ENCODE data around the gene COMT. TPM values are rescaled to one million over a fixed set of nuclear protein-coding genes. Genes with fewer than 3 reads are reported as not detected.
A peak's percentile ranks its signal among the peaks of the same experiment; 100 is the strongest.

COMT gene
- total RNA-seq, 2 donors from 2014 or later = 26.6 to 27.8 TPM

DNA sequence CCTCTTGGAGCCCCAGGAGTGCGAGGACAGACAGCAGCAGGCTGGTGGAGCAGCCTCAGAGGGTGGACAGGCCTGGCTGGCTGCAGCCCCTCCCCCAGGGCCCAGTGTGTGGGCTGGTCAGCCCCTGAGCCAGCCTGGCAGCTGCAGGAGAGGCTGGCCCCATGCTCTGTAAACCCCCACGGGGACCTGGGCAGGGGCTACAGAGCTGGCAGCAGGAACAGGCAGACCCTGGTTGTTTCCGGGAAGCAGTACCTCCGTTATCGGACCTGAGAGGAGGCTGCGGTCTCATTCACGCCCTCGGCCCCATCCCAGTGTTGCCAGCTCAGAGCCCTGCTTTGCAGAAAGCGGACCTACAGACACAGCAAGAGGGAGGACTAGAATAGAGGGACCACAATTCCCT lies 38.5 kb upstream of the COMT start:
- H3K9me3 ChIP-seq (ENCODE audit: control insufficient read depth, low read length) = no peaks in the 10 kb centered on the region
- H3K36me3 ChIP-seq (ENCODE audit: control insufficient read depth, insufficient read depth, low read length) = no peaks in the 10 kb centered on the region
- Mint-ChIP-seq H3K36me3 (ENCODE audit: low read depth) (peaks cover 2% of the 10 kb centered on the region), H3K4me1 (peaks cover 11% of the 10 kb centered on the region), H3K27ac (no peak overlapping the region), H3K4me3 (no peak overlapping the region), H3K27me3 (ENCODE audit: insufficient read depth) (no peaks in the 10 kb centered on the region), H3K9me3 (no peaks in the 10 kb centered on the region)
- DNase-seq = peak; percentile 69
- H3K9ac ChIP-seq (ENCODE audit: extremely low read depth, low read length, poor library complexity, severe bottlenecking) = no peak overlapping the region
- no peak overlapping the region for H3K4me3 ChIP-seq (ENCODE audit: low read length)
- 63 to 84% methylated on average over 9 of the region's 9 CpGs for WGBS, 2 experiments (ENCODE audit: insufficient coverage in 1 of 2, insufficient read length in 1 of 2)
- peak overlapping the region; percentile 70 for H3K27ac ChIP-seq (ENCODE audit: low read depth, low read length)
- H3K27me3 ChIP-seq (ENCODE audit: control insufficient read depth, insufficient read depth, low read length, poor library complexity, severe bottlenecking) = no peaks in the 10 kb centered on the region
- TF ChIP-seq, protein P1, sequence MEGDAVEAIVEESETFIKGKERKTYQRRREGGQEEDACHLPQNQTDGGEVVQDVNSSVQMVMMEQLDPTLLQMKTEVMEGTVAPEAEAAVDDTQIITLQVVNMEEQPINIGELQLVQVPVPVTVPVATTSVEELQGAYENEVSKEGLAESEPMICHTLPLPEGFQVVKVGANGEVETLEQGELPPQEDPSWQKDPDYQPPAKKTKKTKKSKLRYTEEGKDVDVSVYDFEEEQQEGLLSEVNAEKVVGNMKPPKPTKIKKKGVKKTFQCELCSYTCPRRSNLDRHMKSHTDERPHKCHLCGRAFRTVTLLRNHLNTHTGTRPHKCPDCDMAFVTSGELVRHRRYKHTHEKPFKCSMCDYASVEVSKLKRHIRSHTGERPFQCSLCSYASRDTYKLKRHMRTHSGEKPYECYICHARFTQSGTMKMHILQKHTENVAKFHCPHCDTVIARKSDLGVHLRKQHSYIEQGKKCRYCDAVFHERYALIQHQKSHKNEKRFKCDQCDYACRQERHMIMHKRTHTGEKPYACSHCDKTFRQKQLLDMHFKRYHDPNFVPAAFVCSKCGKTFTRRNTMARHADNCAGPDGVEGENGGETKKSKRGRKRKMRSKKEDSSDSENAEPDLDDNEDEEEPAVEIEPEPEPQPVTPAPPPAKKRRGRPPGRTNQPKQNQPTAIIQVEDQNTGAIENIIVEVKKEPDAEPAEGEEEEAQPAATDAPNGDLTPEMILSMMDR (conservative IDR thresholded peaks at IDR 0.05) = no peak
- H3K4me1 ChIP-seq (ENCODE audit: control insufficient read depth, insufficient read depth, low read length) = peaks cover 4% of the 10 kb centered on the region

- H3K36me3 ChIP-seq (ENCODE audit: control insufficient read depth, insufficient read depth, low read length) = no peaks in the 10 kb centered on the region
- TF ChIP-seq, protein P1 (conservative IDR thresholded peaks at IDR 0.05) = no peak
- WGBS, 2 experiments (ENCODE audit: insufficient coverage in 1 of 2, insufficient read length in 1 of 2) = 70 to 79% methylated on average over 4 to 12 of the region's 12 CpGs
- H3K9me3 ChIP-seq (ENCODE audit: control insufficient read depth, low read length) = no peaks in the 10 kb centered on the region
- H3K4me1 ChIP-seq (ENCODE audit: control insufficient read depth, insufficient read depth, low read length) = peaks cover 4% of the 10 kb centered on the region
- H3K4me1 Mint-ChIP-seq = peaks cover 11% of the 10 kb centered on the region
- no peak overlapping the region for H3K4me3 Mint-ChIP-seq
- no peaks in the 10 kb centered on the region for H3K27me3 ChIP-seq (ENCODE audit: control insufficient read depth, insufficient read depth, low read length, poor library complexity, severe bottlenecking)
- peak; percentile 50 for DNase-seq
- peaks cover 2% of the 10 kb centered on the region for H3K36me3 Mint-ChIP-seq (ENCODE audit: low read depth)
- H3K9me3 Mint-ChIP-seq = no peaks in the 10 kb centered on the region
- no peak overlapping the region for H3K27ac Mint-ChIP-seq
- no peak overlapping the region for H3K9ac ChIP-seq (ENCODE audit: extremely low read depth, low read length, poor library complexity, severe bottlenecking)
- H3K27ac ChIP-seq (ENCODE audit: low read depth, low read length) = no peak overlapping the region
- H3K27me3 Mint-ChIP-seq (ENCODE audit: insufficient read depth) = no peaks in the 10 kb centered on the region
- no peak overlapping the region for H3K4me3 ChIP-seq (ENCODE audit: low read length)
Observed at GRCh38 chr22:19903513-19903912, 38.1 kb upstream of the COMT start.

GRCh38 chr22:19904174-19904856 lies 37.3 kb upstream of the COMT start:
- Mint-ChIP-seq H3K36me3 (ENCODE audit: low read depth) (peaks cover 2% of the 10 kb centered on the region), H3K4me1 (peaks cover 11% of the 10 kb centered on the region), H3K9me3 (no peaks in the 10 kb centered on the region), H3K4me3 (no peak overlapping the region), H3K27ac (no peak overlapping the region), H3K27me3 (ENCODE audit: insufficient read depth) (no peaks in the 10 kb centered on the region)
- peaks cover 4% of the 10 kb centered on the region for H3K4me1 ChIP-seq (ENCODE audit: control insufficient read depth, insufficient read depth, low read length)
- no peaks in the 10 kb centered on the region for H3K27me3 ChIP-seq (ENCODE audit: control insufficient read depth, insufficient read depth, low read length, poor library complexity, severe bottlenecking)
- TF ChIP-seq, protein P1 (conservative IDR thresholded peaks at IDR 0.05) = no peak
- DNase-seq = no peak
- no peak overlapping the region for H3K27ac ChIP-seq (ENCODE audit: low read depth, low read length)
- H3K4me3 ChIP-seq (ENCODE audit: low read length) = no peak overlapping the region
- 86 to 98% methylated on average over 13 to 16 of the region's 16 CpGs for WGBS, 2 experiments (ENCODE audit: insufficient coverage in 1 of 2, insufficient read length in 1 of 2)
- no peaks in the 10 kb centered on the region for H3K36me3 ChIP-seq (ENCODE audit: control insufficient read depth, insufficient read depth, low read length)
- H3K9me3 ChIP-seq (ENCODE audit: control insufficient read depth, low read length) = no peaks in the 10 kb centered on the region
- no peak overlapping the region for H3K9ac ChIP-seq (ENCODE audit: extremely low read depth, low read length, poor library complexity, severe bottlenecking)

Data from endodermal cell (in vitro differentiated cells).